HG03520 (cell line): ENCODE measurements around the gene CAMK1G.

ENCODE experiments used
- ATAC-seq: cut with Tn5 transposase; IDR thresholded peaks from one replicate; pipeline ENCODE4 v1.9.1; 2021; ENCODE audit warnings: mild to moderate bottlenecking, moderate library complexity; ENCODE audit not compliant: unreplicated experiment

The CAMK1G gene

GRCh38 chr1:209597499-209597898 is 14.0 kb downstream of the CAMK1G start:
- no peak for ATAC-seq

DNA sequence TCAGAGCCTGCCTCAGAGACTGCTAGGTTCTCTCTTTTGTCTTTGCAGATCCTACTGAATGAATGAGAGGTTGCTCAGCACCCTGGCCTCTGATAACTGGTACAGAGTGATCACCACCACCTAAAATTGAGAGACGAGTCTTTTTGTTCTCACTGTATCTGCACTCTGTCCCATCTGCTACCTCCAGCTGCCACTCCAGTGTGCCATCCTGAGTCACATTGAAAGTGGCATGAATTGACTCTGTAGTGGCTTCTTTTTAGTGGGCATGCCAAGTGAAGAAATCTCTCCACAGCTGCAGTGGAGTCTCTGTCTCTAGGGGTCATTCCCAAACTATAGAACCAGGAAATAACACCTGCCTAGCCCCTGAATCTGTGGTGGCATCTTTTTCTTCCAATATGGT is 14.7 kb downstream of the CAMK1G start:
- ATAC-seq = no peak

GRCh38 chr1:209600541-209600940 is 17.0 kb downstream of the CAMK1G start:
- no peak for ATAC-seq

DNA sequence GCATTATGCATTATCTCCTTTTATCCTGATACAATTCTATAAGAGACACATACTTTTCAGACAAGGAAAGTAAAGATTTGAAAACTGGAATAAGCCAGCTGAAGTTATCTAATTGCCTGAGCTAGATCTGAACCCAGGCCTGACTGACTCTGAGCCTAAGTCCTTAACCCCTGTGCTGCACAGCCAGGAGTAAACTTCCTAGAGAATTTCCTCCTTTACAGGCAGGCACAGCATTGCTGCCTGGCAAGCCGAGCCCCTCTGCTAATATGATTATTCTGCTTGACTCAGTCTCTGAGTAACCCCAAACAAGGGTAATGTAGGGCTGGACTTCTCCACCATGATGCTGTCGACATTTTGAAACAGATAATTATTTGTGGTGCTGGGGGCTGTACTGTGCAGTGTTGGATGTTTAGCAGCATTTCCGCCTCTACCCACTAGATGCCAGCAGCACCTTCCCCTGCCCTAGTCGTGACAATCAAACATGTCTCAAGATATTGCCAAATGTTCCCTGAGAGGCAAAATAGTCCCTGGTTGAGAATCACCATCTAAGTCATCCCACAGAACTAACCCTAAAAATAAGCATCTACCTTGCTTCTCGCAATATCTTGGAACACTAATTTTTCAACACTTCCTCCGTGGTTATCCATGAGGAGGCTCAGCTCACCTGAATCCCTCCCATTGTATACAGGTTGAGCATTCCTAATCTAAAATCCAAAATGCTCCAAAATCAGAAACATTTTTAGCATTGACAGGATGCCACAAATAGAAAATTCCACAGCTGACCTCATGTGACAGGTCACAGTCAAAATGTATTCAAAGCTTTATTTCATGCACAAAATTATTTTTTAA is 18.5 kb downstream of the CAMK1G start:
- peak; percentile 58 for ATAC-seq

DNA sequence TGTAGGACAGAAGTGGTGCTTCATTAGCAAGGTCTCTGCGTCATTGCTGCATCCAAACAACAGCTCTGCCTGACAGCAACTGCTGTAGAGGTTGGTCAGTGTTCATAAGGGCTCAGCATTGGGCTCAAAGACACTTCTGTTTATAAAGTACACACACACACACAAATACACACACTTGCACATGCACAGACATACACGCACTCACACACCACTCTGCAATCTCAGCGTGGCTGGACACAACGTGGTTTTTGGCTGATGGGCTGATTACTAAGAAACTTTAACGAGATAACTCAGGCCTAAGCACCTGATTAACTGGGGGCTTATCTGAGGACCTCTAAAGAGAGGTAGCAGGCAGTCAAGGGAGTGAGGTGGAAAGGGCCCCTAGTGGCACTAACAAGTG is 20.4 kb downstream of the CAMK1G start:
- ATAC-seq = no peak

DNA sequence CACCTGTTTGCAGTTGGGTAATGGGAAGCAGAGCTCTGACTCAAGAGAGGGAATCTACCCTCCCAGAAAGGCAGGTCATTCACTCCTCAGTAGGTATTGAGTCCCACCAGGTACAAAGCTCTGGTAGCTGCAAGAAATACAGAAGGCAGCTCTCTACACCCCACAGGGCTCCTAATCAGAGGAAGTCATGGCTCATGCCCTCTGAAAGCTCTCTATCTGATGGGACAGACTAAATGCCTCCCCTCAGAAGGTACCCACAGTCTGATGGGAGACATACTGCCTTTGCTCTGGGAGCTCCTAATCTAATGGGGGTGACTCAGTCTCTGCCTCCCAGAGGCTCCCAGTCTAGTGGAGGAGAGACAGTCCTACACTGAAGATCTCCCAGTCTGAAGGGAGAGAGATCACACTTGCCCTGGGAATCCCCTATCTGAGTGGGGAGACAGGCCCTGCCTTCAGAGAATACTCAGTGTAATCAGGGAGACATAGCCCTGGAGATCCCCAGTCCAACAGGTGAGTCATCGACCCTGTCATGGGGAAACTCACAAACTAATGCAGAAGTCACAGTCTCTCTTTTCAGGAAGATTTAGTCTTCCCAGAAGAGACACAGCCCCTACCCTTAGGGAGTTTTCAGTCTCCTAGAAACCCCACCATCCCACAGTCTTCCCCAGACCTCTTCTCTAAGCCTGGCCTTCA is 23.7 kb downstream of the CAMK1G start:
- peak; percentile 67 for ATAC-seq

DNA sequence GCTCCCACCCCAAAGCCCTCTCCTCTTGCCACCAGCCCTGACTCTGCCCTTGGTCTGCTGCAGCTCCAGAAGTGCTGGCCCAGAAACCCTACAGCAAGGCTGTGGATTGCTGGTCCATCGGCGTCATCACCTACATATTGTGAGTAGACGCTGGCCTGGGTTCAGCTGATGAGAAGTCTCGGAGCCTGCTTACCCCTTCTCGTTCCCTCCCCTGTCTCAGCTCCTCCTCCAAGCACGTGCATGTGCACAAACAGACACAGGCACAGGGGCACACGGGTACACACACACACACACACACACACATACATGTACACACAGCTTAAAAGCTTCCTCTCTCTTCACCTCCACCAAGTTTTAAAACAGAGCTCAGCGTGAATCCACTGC is 24.3 kb downstream of the CAMK1G start:
- peak; percentile 15 for ATAC-seq

- no peak for ATAC-seq
These were observed 25.7 kb downstream of the CAMK1G start for GRCh38 chr1:209609041-209609790.

GRCh38 chr1:209609791-209610630 is 26.5 kb downstream of the CAMK1G start:
- ATAC-seq = no peak

- ATAC-seq = no peak
These were observed 27.1 kb downstream of the CAMK1G start for GRCh38 chr1:209610631-209610905.

- ATAC-seq = no peak
These were observed 28.5 kb downstream of the CAMK1G start for GRCh38 chr1:209611771-209612570.

- no peak for ATAC-seq
These were observed 29.3 kb downstream of the CAMK1G start for GRCh38 chr1:209612646-209613399.

DNA sequence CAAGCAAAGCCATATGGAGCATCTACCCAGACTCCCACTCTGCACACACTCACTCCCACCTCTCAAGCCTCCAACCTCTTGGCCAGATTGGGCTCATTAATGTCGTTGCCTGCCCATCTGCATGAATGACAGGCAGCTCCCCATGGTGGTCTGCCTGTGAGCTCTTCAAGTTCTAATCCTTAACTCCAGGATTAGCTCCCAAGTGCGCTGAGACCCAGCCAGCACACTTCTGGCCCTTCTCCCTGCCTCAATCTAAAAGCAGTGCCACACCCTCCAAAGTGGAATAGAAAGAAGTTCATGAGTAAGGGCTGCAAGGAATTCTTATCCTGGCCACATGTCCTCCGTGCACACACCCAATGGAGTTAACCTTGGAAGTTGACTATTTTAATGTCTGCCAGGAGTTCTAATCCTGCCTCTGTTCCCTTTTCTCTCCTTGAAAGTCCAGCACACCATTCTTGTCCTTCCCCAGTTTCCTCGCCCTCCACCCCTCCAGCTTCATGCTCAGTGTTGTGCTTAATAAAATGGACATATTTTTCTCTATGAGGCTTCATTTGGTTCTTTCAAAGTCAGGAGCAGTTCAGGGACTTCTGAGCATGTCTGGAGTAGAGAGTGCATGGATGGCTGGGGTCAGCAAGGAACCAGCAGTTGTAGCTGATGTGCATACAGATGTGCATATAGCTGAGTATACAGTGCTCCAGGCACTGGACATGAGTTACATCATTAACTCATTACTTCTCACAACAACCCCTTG is 30.1 kb downstream of the CAMK1G start:
- ATAC-seq = no peak

DNA sequence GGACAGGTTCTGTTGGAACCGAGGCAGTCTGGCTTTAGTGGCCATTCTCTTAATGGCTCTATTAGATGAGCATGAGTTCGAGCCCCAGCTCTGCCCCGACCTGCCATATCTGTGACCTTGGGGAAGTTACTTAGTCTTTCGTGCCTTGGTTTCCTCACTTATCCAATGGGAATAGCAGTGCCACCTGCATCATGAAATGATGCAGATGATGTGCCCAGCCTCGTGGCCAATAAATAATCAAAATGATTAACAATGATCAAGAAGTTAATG is 30.6 kb downstream of the CAMK1G start:
- ATAC-seq = no peak

DNA sequence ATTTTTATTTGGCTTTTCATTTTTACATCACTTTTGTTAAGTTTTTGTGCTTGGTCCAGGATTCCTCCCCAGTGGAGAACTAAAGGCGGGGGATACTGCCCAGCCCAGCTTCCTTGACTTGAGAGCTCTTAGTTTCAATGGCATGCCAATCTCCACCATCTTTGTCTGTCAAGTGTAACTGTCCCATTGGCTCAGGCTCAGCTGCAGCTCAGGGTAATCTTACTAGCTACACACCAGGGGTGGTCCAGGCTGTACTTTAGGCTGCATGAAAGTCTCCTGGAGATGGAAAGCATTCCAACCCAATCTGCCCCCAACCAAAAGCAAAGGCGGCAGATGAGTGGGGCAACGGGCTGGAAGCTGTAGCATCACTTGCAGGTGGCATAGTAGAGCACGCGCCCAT is 31.4 kb downstream of the CAMK1G start:
- ATAC-seq = no peak

- no peak for ATAC-seq
These were observed 33.0 kb downstream of the CAMK1G start for GRCh38 chr1:209616366-209617046.

DNA sequence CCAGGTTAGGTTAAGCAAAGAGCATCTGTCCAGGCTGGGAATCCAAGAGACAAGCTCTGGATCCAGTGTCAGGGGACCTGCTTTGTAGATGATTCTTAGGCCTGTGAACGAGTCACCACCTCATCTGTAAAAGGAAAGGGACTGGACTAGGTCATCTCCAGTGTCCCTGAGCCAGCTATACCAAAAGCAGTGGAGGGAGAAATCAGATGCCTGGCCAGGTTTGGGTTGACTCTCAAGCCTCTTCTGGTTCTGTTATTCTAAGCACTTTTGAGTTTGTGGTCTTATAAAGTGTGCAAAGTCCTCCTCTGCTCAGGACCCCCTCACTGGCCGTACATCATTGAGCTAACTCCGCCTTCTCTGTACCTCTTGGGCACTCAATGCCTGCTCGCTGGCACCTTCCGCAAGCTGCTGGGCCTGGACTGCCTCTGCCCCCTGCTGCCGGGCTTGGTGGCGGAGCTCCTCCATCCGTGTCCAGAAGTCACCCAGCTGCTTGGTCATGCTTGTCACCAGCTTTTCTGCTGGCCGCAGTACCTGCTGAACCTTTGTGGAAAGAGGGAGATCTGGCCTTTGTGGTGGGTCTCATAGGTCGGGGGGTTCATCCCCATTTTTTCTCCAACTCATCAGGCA is 33.6 kb downstream of the CAMK1G start:
- no peak for ATAC-seq

- no peak for ATAC-seq
These were observed 34.2 kb downstream of the CAMK1G start for GRCh38 chr1:209617755-209618154.
